GM18858 (cell line): ENCODE results near the gene GPR37L1.
"Not testable (repeated sequence)": the region's sequence is repeated elsewhere in the genome, so short reads cannot be mapped to it uniquely, and the experiment has no call there.

Source experiments
- ATAC-seq: cut with Tn5 transposase; IDR thresholded peaks from one replicate; pipeline ENCODE4 v1.9.1; 2021; ENCODE audit not compliant: unreplicated experiment

The GPR37L1 gene

GRCh38 chr1:202107801-202108731, 14.7 kb upstream of the GPR37L1 start:
- no peak for ATAC-seq

- no peak for ATAC-seq
Observed at GRCh38 chr1:202110977-202111376, 11.7 kb upstream of the GPR37L1 start.

GRCh38 chr1:202111589-202111988, 11.1 kb upstream of the GPR37L1 start:
- ATAC-seq, result not testable (repeated sequence)

DNA sequence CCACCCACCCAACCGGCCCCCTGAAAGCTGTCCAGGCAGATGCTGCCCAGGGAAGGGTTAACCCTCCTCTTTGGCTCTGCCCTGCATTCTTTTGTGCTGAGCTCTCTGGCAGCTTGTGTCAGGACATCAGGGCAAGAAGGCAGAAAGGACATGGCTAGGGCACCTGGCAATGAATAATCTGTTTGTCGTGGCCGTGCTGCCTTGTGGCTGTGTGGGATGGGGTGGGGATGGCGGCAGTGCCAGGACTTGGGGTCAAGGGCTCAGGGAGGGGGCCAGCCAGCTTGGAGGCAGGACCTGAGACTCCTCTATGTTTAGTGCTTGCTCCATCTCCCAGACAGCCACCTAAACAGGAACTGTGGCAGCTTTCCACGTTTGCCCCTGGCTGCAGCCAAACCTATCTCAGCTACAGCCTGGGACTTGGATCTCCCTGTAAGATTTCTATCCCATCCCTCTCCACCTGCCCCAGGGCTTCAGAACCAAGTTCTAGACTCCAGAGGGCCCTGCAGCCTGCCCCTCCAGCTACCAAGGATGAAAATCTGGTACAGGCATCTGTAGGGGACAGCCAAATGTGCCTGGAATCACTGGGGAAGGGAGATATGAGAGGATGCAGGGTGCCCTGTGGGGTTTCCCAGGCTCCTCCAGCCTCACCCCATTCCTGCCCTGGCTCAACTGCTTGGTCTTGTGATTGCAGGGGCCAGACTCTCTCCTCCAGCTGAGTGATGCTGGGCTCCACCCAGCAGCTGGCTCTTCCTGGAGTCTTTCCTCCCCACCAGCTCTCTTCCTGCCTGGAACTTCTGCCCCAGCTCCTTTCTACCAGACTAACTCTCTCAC, 9.6 kb upstream of the GPR37L1 start:
- ATAC-seq, result no peak

- ATAC-seq, result no peak
Observed at GRCh38 chr1:202113690-202114300, 8.9 kb upstream of the GPR37L1 start.

- ATAC-seq, result no peak
Observed at GRCh38 chr1:202116287-202116686, 6.4 kb upstream of the GPR37L1 start.

- ATAC-seq, result no peak
Observed at GRCh38 chr1:202117898-202118371, 4.8 kb upstream of the GPR37L1 start.

DNA sequence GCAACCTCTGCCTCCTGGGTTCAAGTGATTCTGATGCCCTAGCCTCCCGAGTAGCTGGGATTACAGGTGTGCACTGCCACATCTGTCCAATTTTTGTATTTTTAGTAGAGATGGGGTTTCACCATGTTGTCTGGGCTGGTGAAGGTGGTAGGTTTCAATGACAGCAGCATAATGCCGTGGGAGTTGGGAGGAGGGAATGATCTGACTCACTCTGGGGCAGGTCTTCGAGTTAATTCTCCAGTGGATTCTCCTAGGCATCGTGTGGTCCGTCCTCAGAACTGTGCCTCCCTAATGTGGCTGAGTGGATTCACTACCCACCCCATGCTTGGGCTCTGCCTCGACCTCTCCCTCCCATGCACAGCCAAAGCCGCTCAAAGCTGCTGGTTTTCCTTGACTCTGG, 1.7 kb upstream of the GPR37L1 start:
- no peak for ATAC-seq

DNA sequence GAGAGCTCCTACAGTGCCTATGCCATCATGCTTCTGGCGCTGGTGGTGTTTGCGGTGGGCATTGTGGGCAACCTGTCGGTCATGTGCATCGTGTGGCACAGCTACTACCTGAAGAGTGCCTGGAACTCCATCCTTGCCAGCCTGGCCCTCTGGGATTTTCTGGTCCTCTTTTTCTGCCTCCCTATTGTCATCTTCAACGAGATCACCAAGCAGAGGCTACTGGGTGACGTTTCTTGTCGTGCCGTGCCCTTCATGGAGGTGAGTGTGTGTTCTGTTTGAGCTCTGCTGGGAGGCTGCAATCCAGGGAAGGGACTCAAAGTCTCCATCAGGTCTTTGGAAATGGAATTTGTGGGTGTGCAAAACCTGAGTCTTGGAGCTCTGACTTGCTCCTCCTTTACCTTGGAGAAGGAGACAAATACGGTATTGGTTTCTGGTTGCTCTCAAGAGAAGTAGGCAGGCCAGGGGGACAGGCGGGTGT, 658 bp downstream of the GPR37L1 start:
- ATAC-seq, result no peak

- no peak for ATAC-seq
Observed at GRCh38 chr1:202124142-202124541, 1.4 kb downstream of the GPR37L1 start.

GRCh38 chr1:202125611-202126010, 2.9 kb downstream of the GPR37L1 start:
- ATAC-seq, result no peak

GRCh38 chr1:202126426-202126825, 3.7 kb downstream of the GPR37L1 start:
- ATAC-seq, result no peak

GRCh38 chr1:202127061-202127460, 4.3 kb downstream of the GPR37L1 start:
- ATAC-seq, result no peak

DNA sequence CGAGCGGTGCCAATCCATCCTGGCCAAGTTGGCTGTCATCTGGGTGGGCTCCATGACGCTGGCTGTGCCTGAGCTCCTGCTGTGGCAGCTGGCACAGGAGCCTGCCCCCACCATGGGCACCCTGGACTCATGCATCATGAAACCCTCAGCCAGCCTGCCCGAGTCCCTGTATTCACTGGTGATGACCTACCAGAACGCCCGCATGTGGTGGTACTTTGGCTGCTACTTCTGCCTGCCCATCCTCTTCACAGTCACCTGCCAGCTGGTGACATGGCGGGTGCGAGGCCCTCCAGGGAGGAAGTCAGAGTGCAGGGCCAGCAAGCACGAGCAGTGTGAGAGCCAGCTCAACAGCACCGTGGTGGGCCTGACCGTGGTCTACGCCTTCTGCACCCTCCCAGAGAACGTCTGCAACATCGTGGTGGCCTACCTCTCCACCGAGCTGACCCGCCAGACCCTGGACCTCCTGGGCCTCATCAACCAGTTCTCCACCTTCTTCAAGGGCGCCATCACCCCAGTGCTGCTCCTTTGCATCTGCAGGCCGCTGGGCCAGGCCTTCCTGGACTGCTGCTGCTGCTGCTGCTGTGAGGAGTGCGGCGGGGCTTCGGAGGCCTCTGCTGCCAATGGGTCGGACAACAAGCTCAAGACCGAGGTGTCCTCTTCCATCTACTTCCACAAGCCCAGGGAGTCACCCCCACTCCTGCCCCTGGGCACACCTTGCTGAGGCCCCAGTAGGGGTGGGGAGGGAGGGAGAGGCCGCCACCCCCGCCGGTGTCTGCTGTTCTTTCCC, 5.3 kb downstream of the GPR37L1 start:
- no peak for ATAC-seq

GRCh38 chr1:202129453-202130296, 7.0 kb downstream of the GPR37L1 start:
- ATAC-seq, result no peak

DNA sequence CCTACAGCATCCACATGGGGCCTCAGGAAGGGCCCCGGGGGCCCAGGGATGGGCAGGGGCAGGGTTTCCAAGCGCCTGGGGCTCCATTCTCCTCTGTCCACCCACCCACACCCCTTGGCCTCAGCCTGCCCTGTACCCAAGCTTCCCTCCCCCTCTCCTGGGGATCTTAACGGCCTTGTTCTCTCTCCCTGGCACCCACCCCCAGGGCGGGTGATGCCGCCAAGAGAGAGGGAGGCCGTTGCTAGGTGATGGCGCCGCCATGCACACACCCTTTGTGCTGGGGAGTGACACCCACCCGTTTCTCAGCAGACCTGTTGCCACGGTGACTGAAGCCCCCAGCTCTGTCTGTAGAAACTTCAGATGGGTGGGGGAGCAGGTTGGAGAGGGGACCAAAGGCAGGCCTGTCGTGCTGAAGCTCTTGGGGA, 7.6 kb downstream of the GPR37L1 start:
- ATAC-seq, result no peak

- no peak for ATAC-seq
Observed at GRCh38 chr1:202130816-202131522, 8.3 kb downstream of the GPR37L1 start.

DNA sequence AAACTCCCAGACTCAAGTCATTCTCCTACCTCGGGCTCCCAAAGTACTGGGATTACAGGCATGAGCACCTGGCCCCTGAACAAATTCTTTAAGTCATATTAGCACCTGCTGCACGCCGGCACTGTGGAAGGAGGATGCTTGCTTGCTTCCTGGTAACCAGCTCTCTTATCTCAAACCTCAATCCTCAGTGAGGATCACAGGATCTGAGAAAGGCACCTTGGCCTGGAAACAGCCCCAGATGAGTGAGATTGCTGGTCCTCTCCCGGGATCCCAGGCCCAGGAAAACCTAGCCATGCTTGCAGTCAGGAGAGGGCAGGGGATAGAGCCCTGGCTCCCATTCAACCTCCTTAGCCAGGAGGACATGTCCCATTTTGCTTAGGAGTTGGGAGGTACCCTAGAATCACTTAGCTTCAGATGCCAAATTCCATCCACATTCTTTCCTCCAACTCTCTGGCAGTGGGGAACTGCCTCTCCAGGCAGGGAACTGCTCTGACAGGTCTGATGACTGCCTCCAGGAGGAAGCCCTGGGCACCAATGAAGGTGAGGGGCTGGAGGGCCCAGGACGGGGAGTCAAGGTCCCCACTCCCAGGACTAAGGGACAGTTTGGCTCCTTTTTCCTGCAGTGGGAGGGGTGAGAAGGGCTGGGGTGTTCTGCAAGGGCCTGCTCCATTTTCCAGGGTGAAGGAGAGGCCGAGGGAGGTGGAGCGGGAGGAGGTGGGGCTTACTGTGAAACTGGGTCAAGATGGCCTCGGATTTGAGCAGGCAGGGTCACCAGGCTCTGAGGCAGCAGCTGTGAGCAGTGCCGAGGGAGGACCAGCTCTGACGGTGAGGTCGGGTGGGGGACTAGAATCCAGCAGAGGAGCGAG, 9.5 kb downstream of the GPR37L1 start:
- no peak for ATAC-seq
